Measurements from ENCODE around the gene MYL6. TPM values are rescaled to one million over a fixed set of nuclear protein-coding genes. Genes with fewer than 3 reads are reported as not detected.

MYL6 gene
- total RNA-seq, 1 experiment from 2014 or later, result 932 TPM

DNA sequence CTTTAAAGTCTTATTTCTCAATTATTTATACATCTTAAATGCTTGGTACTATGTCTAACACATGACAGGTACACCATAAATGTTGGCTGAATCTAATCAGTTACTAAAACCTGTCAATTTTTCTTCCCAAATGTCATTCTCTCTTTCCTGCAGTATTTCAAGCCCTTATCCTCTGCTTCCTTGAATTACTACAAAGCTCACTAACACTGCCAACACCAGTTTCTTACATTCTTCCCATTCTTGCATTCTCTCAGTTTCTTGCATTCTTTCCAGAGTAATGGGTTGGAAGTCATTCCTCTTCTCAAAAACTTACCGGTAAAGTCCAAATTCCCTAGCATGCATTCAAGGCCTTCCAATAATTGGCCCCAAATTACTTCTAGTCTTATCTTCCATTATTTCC is 40.7 kb downstream of the MYL6 start (continued):
- no peak for TF ChIP-seq ZNF263 (CRISPR knock-in tag; IDR thresholded peaks at IDR 0.05; ENCODE audit: low read depth)

DNA sequence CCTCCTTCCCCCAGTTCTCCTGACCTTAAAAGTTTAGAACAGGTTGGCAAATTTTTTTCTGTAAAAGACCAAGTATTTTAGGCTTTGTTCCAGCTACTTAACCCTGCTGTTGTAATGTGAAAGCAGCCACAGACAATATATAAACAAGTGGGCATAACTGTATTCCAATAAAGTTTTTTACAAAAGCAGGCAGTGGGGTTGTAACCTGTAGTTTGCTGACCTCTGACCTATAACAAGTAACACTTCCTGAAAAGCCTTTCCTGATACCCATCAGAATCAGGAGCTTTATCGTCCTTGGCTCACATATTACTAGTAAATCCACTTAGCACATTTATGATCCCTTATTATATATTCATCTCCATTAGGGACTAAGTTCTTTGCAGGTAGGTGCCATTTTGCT is 44.2 kb downstream of the MYL6 start:
- Mint-ChIP-seq H3K4me1 (peaks cover 15% of the 10 kb centered on the region), H3K4me3 (no peak overlapping the region), H3K27me3 (ENCODE audit: low read depth) (no peaks in the 10 kb centered on the region), H3K27ac (no peak overlapping the region), H3K36me3 (peaks cover 25% of the 10 kb centered on the region), H3K9me3 (no peaks in the 10 kb centered on the region)
- ChIA-PET POLR2A (interaction anchor here (0.6 to 2.3 kb wide), 2 partner anchors 20 to 491 kb away, joined by 3 to 7 read pairs; partner anchors contain the start of gene RNF41), CTCF (interaction anchor here (0.9 to 1.5 kb wide), 5 partner anchors 13 to 83 kb away, joined by 4 to 11 read pairs (median 6); partner anchors contain the start of genes ANKRD52, COQ10A, RNF41 and SMARCC2)
- ATAC-seq (no peak), DNase-seq (ENCODE audit: low spot score) (no peak)
- TF ChIP-seq SOX15 (CRISPR knock-in tag; IDR thresholded peaks at IDR 0.05) (no peak), JAZF1 (CRISPR knock-in tag; IDR thresholded peaks at IDR 0.05) (no peak), TP53 (CRISPR knock-in tag; IDR thresholded peaks at IDR 0.05) (no peak), MYBL2 (CRISPR knock-in tag; IDR thresholded peaks at IDR 0.05) (no peak), E2F4 (CRISPR knock-in tag; IDR thresholded peaks at IDR 0.05; ENCODE audit: borderline replicate concordance, low read depth) (no peak), TEAD1 (CRISPR knock-in tag; IDR thresholded peaks at IDR 0.05) (no peak), IRF2 (CRISPR knock-in tag; IDR thresholded peaks at IDR 0.05; ENCODE audit: borderline replicate concordance, low read depth) (no peak), CREM (CRISPR knock-in tag; IDR thresholded peaks at IDR 0.05) (no peak), ATF2 (CRISPR knock-in tag; IDR thresholded peaks at IDR 0.05; ENCODE audit: borderline replicate concordance, low read depth) (no peak), ZNF138 (CRISPR knock-in tag; conservative IDR thresholded peaks at IDR 0.05) (no peak), SMAD4 (CRISPR knock-in tag; IDR thresholded peaks at IDR 0.05) (no peak), EMX1 (CRISPR knock-in tag; IDR thresholded peaks at IDR 0.05) (no peak), E2F1 (CRISPR knock-in tag; IDR thresholded peaks at IDR 0.05) (no peak), ZNF263 (CRISPR knock-in tag; IDR thresholded peaks at IDR 0.05; ENCODE audit: low read depth) (no peak), ZNF232 (CRISPR knock-in tag; IDR thresholded peaks at IDR 0.05) (no peak), ZNF396 (CRISPR knock-in tag; IDR thresholded peaks at IDR 0.05; ENCODE audit: borderline replicate concordance) (no peak)
- TF ChIP-seq, protein P1, sequence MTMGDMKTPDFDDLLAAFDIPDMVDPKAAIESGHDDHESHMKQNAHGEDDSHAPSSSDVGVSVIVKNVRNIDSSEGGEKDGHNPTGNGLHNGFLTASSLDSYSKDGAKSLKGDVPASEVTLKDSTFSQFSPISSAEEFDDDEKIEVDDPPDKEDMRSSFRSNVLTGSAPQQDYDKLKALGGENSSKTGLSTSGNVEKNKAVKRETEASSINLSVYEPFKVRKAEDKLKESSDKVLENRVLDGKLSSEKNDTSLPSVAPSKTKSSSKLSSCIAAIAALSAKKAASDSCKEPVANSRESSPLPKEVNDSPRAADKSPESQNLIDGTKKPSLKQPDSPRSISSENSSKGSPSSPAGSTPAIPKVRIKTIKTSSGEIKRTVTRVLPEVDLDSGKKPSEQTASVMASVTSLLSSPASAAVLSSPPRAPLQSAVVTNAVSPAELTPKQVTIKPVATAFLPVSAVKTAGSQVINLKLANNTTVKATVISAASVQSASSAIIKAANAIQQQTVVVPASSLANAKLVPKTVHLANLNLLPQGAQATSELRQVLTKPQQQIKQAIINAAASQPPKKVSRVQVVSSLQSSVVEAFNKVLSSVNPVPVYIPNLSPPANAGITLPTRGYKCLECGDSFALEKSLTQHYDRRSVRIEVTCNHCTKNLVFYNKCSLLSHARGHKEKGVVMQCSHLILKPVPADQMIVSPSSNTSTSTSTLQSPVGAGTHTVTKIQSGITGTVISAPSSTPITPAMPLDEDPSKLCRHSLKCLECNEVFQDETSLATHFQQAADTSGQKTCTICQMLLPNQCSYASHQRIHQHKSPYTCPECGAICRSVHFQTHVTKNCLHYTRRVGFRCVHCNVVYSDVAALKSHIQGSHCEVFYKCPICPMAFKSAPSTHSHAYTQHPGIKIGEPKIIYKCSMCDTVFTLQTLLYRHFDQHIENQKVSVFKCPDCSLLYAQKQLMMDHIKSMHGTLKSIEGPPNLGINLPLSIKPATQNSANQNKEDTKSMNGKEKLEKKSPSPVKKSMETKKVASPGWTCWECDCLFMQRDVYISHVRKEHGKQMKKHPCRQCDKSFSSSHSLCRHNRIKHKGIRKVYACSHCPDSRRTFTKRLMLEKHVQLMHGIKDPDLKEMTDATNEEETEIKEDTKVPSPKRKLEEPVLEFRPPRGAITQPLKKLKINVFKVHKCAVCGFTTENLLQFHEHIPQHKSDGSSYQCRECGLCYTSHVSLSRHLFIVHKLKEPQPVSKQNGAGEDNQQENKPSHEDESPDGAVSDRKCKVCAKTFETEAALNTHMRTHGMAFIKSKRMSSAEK (CRISPR knock-in tag; IDR thresholded peaks at IDR 0.05; ENCODE audit: borderline replicate concordance), result no peak
- TF ChIP-seq, protein P2, sequence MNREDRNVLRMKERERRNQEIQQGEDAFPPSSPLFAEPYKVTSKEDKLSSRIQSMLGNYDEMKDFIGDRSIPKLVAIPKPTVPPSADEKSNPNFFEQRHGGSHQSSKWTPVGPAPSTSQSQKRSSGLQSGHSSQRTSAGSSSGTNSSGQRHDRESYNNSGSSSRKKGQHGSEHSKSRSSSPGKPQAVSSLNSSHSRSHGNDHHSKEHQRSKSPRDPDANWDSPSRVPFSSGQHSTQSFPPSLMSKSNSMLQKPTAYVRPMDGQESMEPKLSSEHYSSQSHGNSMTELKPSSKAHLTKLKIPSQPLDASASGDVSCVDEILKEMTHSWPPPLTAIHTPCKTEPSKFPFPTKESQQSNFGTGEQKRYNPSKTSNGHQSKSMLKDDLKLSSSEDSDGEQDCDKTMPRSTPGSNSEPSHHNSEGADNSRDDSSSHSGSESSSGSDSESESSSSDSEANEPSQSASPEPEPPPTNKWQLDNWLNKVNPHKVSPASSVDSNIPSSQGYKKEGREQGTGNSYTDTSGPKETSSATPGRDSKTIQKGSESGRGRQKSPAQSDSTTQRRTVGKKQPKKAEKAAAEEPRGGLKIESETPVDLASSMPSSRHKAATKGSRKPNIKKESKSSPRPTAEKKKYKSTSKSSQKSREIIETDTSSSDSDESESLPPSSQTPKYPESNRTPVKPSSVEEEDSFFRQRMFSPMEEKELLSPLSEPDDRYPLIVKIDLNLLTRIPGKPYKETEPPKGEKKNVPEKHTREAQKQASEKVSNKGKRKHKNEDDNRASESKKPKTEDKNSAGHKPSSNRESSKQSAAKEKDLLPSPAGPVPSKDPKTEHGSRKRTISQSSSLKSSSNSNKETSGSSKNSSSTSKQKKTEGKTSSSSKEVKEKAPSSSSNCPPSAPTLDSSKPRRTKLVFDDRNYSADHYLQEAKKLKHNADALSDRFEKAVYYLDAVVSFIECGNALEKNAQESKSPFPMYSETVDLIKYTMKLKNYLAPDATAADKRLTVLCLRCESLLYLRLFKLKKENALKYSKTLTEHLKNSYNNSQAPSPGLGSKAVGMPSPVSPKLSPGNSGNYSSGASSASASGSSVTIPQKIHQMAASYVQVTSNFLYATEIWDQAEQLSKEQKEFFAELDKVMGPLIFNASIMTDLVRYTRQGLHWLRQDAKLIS (CRISPR knock-in tag; IDR thresholded peaks at IDR 0.05; ENCODE audit: borderline replicate concordance), result no peak
- TF ChIP-seq, protein P3, sequence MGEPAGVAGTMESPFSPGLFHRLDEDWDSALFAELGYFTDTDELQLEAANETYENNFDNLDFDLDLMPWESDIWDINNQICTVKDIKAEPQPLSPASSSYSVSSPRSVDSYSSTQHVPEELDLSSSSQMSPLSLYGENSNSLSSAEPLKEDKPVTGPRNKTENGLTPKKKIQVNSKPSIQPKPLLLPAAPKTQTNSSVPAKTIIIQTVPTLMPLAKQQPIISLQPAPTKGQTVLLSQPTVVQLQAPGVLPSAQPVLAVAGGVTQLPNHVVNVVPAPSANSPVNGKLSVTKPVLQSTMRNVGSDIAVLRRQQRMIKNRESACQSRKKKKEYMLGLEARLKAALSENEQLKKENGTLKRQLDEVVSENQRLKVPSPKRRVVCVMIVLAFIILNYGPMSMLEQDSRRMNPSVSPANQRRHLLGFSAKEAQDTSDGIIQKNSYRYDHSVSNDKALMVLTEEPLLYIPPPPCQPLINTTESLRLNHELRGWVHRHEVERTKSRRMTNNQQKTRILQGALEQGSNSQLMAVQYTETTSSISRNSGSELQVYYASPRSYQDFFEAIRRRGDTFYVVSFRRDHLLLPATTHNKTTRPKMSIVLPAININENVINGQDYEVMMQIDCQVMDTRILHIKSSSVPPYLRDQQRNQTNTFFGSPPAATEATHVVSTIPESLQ (CRISPR knock-in tag; IDR thresholded peaks at IDR 0.05), result no peak
